Vagina (tissue), 2 donors: Measurements from ENCODE around the gene RABEP2. TPM values are rescaled to one million over a fixed set of nuclear protein-coding genes. Genes with fewer than 3 reads are reported as not detected.

Source experiments
- DNase-seq, 2 donors: peaks; one replicate each; pipeline ENCODE4 v3.0.0-alpha.2; 2017; ENCODE audit errors: extremely low spot score in 2 of 2
- H3K27ac ChIP-seq: fragments of 200-600 bp; sonication (generic); one replicate; pipeline ENCODE4 v1.5.1; 2019
- H3K27me3 ChIP-seq: fragments of 200-600 bp; sonication (generic); one replicate; pipeline ENCODE4 v1.5.1; 2019
- H3K36me3 ChIP-seq, 2 donors: fragments of 200-600 bp; sonication (generic); one replicate each; pipeline ENCODE4 v1.5.1; 2017 to 2019
- H3K4me1 ChIP-seq: fragments of 200-600 bp; sonication (generic); one replicate; pipeline ENCODE4 v1.5.1; 2019
- H3K4me3 ChIP-seq, 2 donors: fragments of 200-600 bp; sonication (generic); 1 replicate in 1 of 2; 2 replicates in 1 of 2; pipeline ENCODE4 v1.5.1; 2016 to 2019
- H3K9me3 ChIP-seq: fragments of 200-600 bp; sonication (generic); one replicate; pipeline ENCODE4 v1.5.1; 2019
- POLR2A ChIP-seq, 2 donors: fragments of 450-650 bp; IDR thresholded peaks; one replicate each; pipeline ENCODE4 v1.6.1; 2017; ENCODE audit warnings: antibody characterized with exemption in 2 of 2, mild to moderate bottlenecking in 2 of 2, moderate library complexity in 2 of 2
- POLR2AphosphoS5 ChIP-seq, 2 donors: sonication (generic); formaldehyde crosslinking; IDR thresholded peaks; one replicate each; pipeline ENCODE4 v1.9.0; 2017; ENCODE audit warnings: antibody characterized with exemption in 2 of 2, mild to moderate bottlenecking in 2 of 2, low read depth in 1 of 2; ENCODE audit not compliant: insufficient read depth in 1 of 2
- intact Hi-C: fragments of 100-400 bp; cut with DNase I; formaldehyde crosslinking; loops from one replicate; pipeline ENCODE4 v1.15.1; 2023
- total RNA-seq: library from RNA; depleted of rRNA; stranded (reverse); fragments of >200 nt; gene quantifications from one replicate; pipeline ENCODE4 v1.2.3, GENCODE V29; 2016
- TF ChIP-seq, protein P1 (sequence below), 3 experiments: fragments of 450-650 bp in 2 of 3; fragments of 200-600 bp in 1 of 3; sonication (generic) in 1 of 3; IDR thresholded peaks; one replicate each; pipeline ENCODE4 v1.5.1; 2017 to 2019; ENCODE audit warnings: antibody characterized with exemption in 3 of 3, mild to moderate bottlenecking in 2 of 3, moderate library complexity in 2 of 3

The RABEP2 gene
- total RNA-seq, 1 donor from 2014 or later, result 44.7 TPM

DNA sequence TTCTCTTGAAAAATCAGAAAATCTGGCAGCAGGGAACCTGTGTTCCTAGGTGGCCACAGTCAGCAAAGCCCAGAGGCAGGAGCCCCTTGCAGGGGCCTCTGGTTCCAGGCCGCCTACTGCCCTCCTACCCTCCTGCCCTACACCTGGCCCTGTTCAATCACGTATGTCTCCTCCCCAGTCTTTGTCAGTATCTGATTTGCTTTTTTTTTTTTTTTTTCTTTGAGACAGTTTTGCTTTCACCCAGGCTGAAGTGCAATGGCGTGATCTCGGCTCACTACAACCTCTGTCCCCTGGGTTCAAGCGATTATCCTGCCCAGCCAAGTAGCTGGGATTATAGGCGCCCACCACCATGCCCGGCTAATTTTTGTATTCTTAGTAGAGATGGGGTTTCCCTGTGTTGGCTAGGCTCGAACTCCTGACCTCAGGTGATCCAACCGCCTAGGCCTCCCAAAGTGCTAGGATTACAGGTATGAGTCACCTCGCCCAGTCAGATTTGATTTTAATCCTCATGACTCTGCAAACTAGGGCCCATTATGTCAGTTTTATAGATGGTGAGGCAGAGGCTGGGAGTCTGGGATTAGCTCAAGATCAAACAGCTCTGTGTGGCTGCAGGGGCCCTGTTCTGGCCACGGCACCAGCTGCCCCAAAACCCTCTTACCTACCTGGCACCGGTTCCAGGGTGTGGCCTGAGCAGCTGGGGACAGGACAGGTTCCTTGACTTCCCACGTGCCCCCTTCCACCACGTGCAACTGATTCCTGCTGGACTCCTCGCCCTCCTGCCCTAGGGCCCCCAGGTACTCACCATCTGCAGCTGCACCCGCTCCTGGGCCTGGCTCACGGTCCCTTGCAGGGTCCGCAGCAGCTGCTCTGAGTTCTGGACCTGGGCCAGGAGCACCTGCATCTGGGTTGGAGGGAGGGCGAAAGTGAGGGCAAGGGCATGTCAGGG lies 14.7 kb downstream of the RABEP2 start:
- no peaks in the 10 kb centered on the region for H3K27me3 ChIP-seq
- H3K9me3 ChIP-seq, result no peaks in the 10 kb centered on the region
- intact Hi-C loops, result no loop called here
- H3K36me3 ChIP-seq, result peaks cover 0 to 38% of the 10 kb centered on the region in 2 donors
- TF ChIP-seq, protein P1, sequence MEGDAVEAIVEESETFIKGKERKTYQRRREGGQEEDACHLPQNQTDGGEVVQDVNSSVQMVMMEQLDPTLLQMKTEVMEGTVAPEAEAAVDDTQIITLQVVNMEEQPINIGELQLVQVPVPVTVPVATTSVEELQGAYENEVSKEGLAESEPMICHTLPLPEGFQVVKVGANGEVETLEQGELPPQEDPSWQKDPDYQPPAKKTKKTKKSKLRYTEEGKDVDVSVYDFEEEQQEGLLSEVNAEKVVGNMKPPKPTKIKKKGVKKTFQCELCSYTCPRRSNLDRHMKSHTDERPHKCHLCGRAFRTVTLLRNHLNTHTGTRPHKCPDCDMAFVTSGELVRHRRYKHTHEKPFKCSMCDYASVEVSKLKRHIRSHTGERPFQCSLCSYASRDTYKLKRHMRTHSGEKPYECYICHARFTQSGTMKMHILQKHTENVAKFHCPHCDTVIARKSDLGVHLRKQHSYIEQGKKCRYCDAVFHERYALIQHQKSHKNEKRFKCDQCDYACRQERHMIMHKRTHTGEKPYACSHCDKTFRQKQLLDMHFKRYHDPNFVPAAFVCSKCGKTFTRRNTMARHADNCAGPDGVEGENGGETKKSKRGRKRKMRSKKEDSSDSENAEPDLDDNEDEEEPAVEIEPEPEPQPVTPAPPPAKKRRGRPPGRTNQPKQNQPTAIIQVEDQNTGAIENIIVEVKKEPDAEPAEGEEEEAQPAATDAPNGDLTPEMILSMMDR (IDR thresholded peaks at IDR 0.05), result no peak
- TF ChIP-seq POLR2A (IDR thresholded peaks at IDR 0.05) (no peak), POLR2AphosphoS5 (IDR thresholded peaks at IDR 0.05; ENCODE audit: insufficient read depth in 1 of 2, low read depth in 1 of 2) (no peak)
- no peak overlapping the region for H3K27ac ChIP-seq
- no peak for DNase-seq
- no peak overlapping the region for H3K4me3 ChIP-seq
- H3K4me1 ChIP-seq, result no peaks in the 10 kb centered on the region

DNA sequence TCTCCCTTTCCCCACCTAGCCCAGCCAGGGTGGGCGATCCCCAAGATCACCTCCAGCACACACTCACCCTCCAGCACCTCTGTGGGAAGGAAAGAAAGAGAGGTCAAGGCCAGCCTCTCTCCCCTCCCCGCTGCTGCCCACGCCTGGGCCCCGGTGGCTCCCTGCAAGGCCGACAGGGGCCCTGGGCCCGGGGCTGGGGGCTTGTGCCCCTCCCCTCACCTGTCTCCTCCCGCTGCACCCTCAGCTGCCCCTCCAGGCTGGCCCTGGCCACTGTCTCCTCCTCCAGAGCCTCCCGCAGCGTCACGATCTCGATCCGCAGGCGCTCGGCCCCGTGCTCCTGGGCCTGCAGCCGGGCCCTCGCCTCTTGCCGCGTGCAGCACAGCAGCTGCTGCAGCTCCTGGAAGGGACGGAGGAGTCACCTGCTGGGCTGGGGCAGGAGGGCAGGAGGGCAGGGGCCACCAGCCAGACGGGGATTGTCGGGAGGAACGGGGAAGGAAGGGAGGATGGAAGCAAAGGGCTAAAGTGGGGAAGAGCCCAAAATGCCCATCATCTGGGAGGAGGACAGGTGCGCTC lies 19.2 kb downstream of the RABEP2 start:
- intact Hi-C loops, result no loop called here
- Histone ChIP-seq H3K27ac (no peak overlapping the region), H3K4me1 (no peaks in the 10 kb centered on the region), H3K27me3 (no peaks in the 10 kb centered on the region), H3K4me3 (no peak overlapping the region), H3K36me3 (peaks cover 0 to 28% of the 10 kb centered on the region in 2 donors), H3K9me3 (no peaks in the 10 kb centered on the region)
- no peak for DNase-seq
- TF ChIP-seq POLR2AphosphoS5 (IDR thresholded peaks at IDR 0.05; ENCODE audit: insufficient read depth in 1 of 2, low read depth in 1 of 2) (no peak), POLR2A (IDR thresholded peaks at IDR 0.05) (no peak)
- TF ChIP-seq, protein P1 (IDR thresholded peaks at IDR 0.05), result no peak

DNA sequence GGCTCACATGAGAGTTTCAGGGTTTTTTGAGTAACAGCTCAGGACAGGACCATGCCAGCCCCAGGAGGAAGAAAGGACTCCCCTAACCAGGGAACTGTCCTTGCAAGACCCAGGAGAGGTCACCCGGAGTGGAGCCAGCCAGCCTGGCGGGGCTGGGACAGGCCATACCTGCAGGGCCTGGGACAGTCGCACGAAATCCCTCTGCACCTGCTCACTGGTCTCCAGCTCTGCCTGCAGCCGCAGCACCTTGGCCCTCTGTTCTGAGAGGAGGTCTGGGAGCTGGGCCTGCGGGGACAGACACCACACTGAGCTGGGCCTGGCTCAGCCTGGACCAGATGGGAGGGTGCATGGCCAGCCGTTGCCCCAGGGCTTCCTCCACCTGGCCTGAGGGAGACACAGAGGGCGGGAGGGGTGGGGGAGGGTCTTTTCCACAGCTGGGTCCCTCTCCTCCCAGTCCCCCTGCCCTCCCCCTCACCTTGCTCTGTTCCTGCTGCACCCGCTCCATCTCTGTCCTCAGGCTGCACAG lies 19.7 kb downstream of the RABEP2 start:
- TF ChIP-seq POLR2AphosphoS5 (IDR thresholded peaks at IDR 0.05; ENCODE audit: insufficient read depth in 1 of 2, low read depth in 1 of 2) (no peak), POLR2A (IDR thresholded peaks at IDR 0.05) (no peak)
- TF ChIP-seq, protein P1 (IDR thresholded peaks at IDR 0.05), result no peak
- intact Hi-C loops, result no loop called here
- no peak for DNase-seq
- H3K4me3 ChIP-seq, result no peak overlapping the region
- no peaks in the 10 kb centered on the region for H3K9me3 ChIP-seq
- H3K36me3 ChIP-seq, result peaks cover 0 to 22% of the 10 kb centered on the region in 2 donors
- H3K4me1 ChIP-seq, result no peaks in the 10 kb centered on the region
- H3K27ac ChIP-seq, result no peak overlapping the region
- H3K27me3 ChIP-seq, result no peaks in the 10 kb centered on the region

DNA sequence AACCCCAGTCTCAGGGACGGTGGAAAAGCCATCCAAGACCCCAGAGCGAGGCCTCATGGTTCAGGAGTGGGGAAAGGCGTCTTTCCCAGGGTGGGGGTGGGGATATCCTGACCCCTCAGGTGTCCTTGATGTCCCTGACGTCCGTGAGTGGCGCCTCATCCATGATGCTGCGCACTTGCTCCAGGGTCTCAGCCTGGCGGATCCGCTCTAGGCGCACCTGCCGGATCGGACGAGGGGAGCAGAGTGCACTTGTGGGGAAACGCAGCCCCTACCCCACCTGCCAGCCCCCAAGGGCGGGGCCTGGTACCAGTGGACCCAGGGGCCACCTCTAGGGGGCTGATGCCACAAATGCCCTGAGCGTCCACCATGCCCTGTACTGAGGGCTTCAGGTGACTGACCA lies 20.2 kb downstream of the RABEP2 start:
- no peak for TF ChIP-seq POLR2A (IDR thresholded peaks at IDR 0.05)
- TF ChIP-seq, protein P1 (IDR thresholded peaks at IDR 0.05), result no peak
- TF ChIP-seq POLR2AphosphoS5 (IDR thresholded peaks at IDR 0.05; ENCODE audit: insufficient read depth in 1 of 2, low read depth in 1 of 2), result no peak
- DNase-seq, result no peak
- Histone ChIP-seq H3K36me3 (peaks cover 0 to 20% of the 10 kb centered on the region in 2 donors), H3K27ac (no peak overlapping the region), H3K9me3 (no peaks in the 10 kb centered on the region), H3K27me3 (no peaks in the 10 kb centered on the region), H3K4me3 (no peak overlapping the region), H3K4me1 (no peaks in the 10 kb centered on the region)
- intact Hi-C loops, result no loop called here
